Muscle layer of duodenum (tissue), 2 donors: ENCODE results near the gene MNX1.
A peak's percentile ranks its signal among the peaks of the same experiment; 100 is the strongest.

Source experiments
- H3K27ac ChIP-seq: one replicate; pipeline ENCODE4 v1.7.0; 2013; ENCODE audit warnings: mild to moderate bottlenecking, low read length
- H3K27me3 ChIP-seq: one replicate; pipeline ENCODE4 v1.7.0; 2013; ENCODE audit warnings: low read depth, mild to moderate bottlenecking, control low read depth, low read length
- H3K36me3 ChIP-seq, 2 donors: one replicate each; pipeline ENCODE4 v1.7.0; 2013; ENCODE audit warnings: low read length in 2 of 2, control low read depth in 1 of 2, mild to moderate bottlenecking in 1 of 2; ENCODE audit not compliant: insufficient read depth in 2 of 2, control insufficient read depth in 1 of 2
- H3K4me1 ChIP-seq, 2 donors: one replicate each; pipeline ENCODE4 v1.7.0; 2013; ENCODE audit warnings: low read length in 2 of 2, mild to moderate bottlenecking in 2 of 2, control low read depth in 1 of 2, moderate library complexity in 1 of 2; ENCODE audit not compliant: insufficient read depth in 2 of 2, control insufficient read depth in 1 of 2
- H3K4me3 ChIP-seq, 2 donors: one replicate each; pipeline ENCODE4 v1.7.0; 2013; ENCODE audit warnings: low read length in 2 of 2, low read depth in 1 of 2, mild to moderate bottlenecking in 1 of 2
- H3K9me3 ChIP-seq, 2 donors: one replicate each; pipeline ENCODE4 v1.7.0; 2013; ENCODE audit warnings: low read length in 2 of 2, control low read depth in 1 of 2, mild to moderate bottlenecking in 1 of 2; ENCODE audit not compliant: control insufficient read depth in 1 of 2
- donor health status: healthy.

MNX1 gene

GRCh38 chr7:157010588-157011332, at the start of gene MNX1:
Gene MNX1, minus strand, starts transcription at chr7:157010663. Its CDS starts 313 bp downstream, at chr7:157010350.
- H3K4me3 ChIP-seq: peak within 1 kb of the TSS; percentile 39 to 68
- no peaks in the 10 kb centered on the region for H3K36me3 ChIP-seq
- H3K4me1 ChIP-seq: peaks cover 0 to 32% of the 10 kb centered on the region in 2 donors
- H3K9me3 ChIP-seq: no peaks in the 10 kb centered on the region
- H3K27ac ChIP-seq: no peak within 1 kb of the TSS
- H3K27me3 ChIP-seq: peaks cover 40% of the 10 kb centered on the region

- Histone ChIP-seq H3K27ac (no peak overlapping the region), H3K4me1 (no peaks in the 10 kb centered on the region), H3K27me3 (no peaks in the 10 kb centered on the region), H3K4me3 (no peak overlapping the region), H3K9me3 (peaks cover 7 to 14% of the 10 kb centered on the region in 2 donors), H3K36me3 (no peaks in the 10 kb centered on the region)
Observed at GRCh38 chr7:157059534-157059933, 49.1 kb upstream of the MNX1 start.

- H3K9me3 ChIP-seq: peaks cover 3 to 16% of the 10 kb centered on the region in 2 donors
- no peak overlapping the region for H3K27ac ChIP-seq
- no peak overlapping the region for H3K4me3 ChIP-seq
- no peaks in the 10 kb centered on the region for H3K4me1 ChIP-seq
- no peaks in the 10 kb centered on the region for H3K27me3 ChIP-seq
- no peaks in the 10 kb centered on the region for H3K36me3 ChIP-seq
Observed at GRCh38 chr7:157058701-157059100, 48.2 kb upstream of the MNX1 start.

- peaks cover 3 to 14% of the 10 kb centered on the region in 2 donors for H3K9me3 ChIP-seq
- H3K27ac ChIP-seq: no peak overlapping the region
- no peaks in the 10 kb centered on the region for H3K4me1 ChIP-seq
- no peaks in the 10 kb centered on the region for H3K27me3 ChIP-seq
- H3K4me3 ChIP-seq: no peak overlapping the region
- no peaks in the 10 kb centered on the region for H3K36me3 ChIP-seq
Observed at GRCh38 chr7:157058068-157058467, 47.6 kb upstream of the MNX1 start.

GRCh38 chr7:157056957-157057902, 46.8 kb upstream of the MNX1 start:
- H3K4me1 ChIP-seq: no peaks in the 10 kb centered on the region
- no peak overlapping the region for H3K27ac ChIP-seq
- no peaks in the 10 kb centered on the region for H3K36me3 ChIP-seq
- no peak overlapping the region for H3K4me3 ChIP-seq
- H3K27me3 ChIP-seq: no peaks in the 10 kb centered on the region
- H3K9me3 ChIP-seq: peaks cover 3 to 10% of the 10 kb centered on the region in 2 donors

- Histone ChIP-seq H3K27me3 (no peaks in the 10 kb centered on the region), H3K36me3 (no peaks in the 10 kb centered on the region), H3K27ac (no peak overlapping the region), H3K9me3 (peaks cover 0 to 3% of the 10 kb centered on the region in 2 donors), H3K4me1 (no peaks in the 10 kb centered on the region), H3K4me3 (no peak overlapping the region)
Observed at GRCh38 chr7:157056246-157056645, 45.8 kb upstream of the MNX1 start.

- Histone ChIP-seq H3K27ac (no peak overlapping the region), H3K27me3 (no peaks in the 10 kb centered on the region), H3K4me1 (no peaks in the 10 kb centered on the region), H3K9me3 (peaks cover 0 to 3% of the 10 kb centered on the region in 2 donors), H3K36me3 (no peaks in the 10 kb centered on the region), H3K4me3 (no peak overlapping the region)
Observed at GRCh38 chr7:157054927-157055326, 44.5 kb upstream of the MNX1 start.

- H3K4me1 ChIP-seq: no peaks in the 10 kb centered on the region
- no peak overlapping the region for H3K4me3 ChIP-seq
- H3K36me3 ChIP-seq: no peaks in the 10 kb centered on the region
- H3K9me3 ChIP-seq: peaks cover 0 to 3% of the 10 kb centered on the region in 2 donors
- no peak overlapping the region for H3K27ac ChIP-seq
- H3K27me3 ChIP-seq: no peaks in the 10 kb centered on the region
Observed at GRCh38 chr7:157053118-157053517, 42.7 kb upstream of the MNX1 start.

- H3K27ac ChIP-seq: no peak overlapping the region
- no peaks in the 10 kb centered on the region for H3K27me3 ChIP-seq
- no peak overlapping the region for H3K4me3 ChIP-seq
- no peaks in the 10 kb centered on the region for H3K9me3 ChIP-seq
- no peaks in the 10 kb centered on the region for H3K36me3 ChIP-seq
- H3K4me1 ChIP-seq: no peaks in the 10 kb centered on the region
Observed at GRCh38 chr7:157047148-157047547, 36.7 kb upstream of the MNX1 start.

GRCh38 chr7:157046681-157047080, 36.2 kb upstream of the MNX1 start:
- Histone ChIP-seq H3K27me3 (no peaks in the 10 kb centered on the region), H3K9me3 (no peaks in the 10 kb centered on the region), H3K27ac (no peak overlapping the region), H3K4me1 (no peaks in the 10 kb centered on the region), H3K4me3 (no peak overlapping the region), H3K36me3 (no peaks in the 10 kb centered on the region)

GRCh38 chr7:157044943-157045660, 34.6 kb upstream of the MNX1 start:
- Histone ChIP-seq H3K9me3 (no peaks in the 10 kb centered on the region), H3K27ac (no peak overlapping the region), H3K4me1 (no peaks in the 10 kb centered on the region), H3K36me3 (no peaks in the 10 kb centered on the region), H3K4me3 (no peak overlapping the region), H3K27me3 (no peaks in the 10 kb centered on the region)
